Effector memory CD8-positive, alpha-beta T cell (primary cell): ENCODE results near the gene TELO2.
A peak's percentile ranks its signal among the peaks of the same experiment; 100 is the strongest.

Source experiments
- ATAC-seq: fragments of 150-1000 bp; cut with Tn5 transposase; replicated peaks from 2 replicates; pipeline ENCODE4 v1.10.0; 2021; ENCODE audit warnings: mild to moderate bottlenecking, moderate library complexity
- DNase-seq, 3 experiments: peaks; one replicate each; pipeline ENCODE4 v3.0.0; 2021
- H3K27ac Mint-ChIP-seq, 2 donors: one replicate each; pipeline ENCODE4 v1.8.0; 2022; ENCODE audit warnings: mild to moderate bottlenecking in 2 of 2, mixed read lengths in 2 of 2, moderate library complexity in 2 of 2
- H3K27me3 Mint-ChIP-seq, 2 donors: one replicate each; pipeline ENCODE4 v1.8.0; 2022; ENCODE audit warnings: mixed read lengths in 2 of 2
- H3K36me3 Mint-ChIP-seq: one replicate; pipeline ENCODE4 v1.8.0; 2022; ENCODE audit warnings: mild to moderate bottlenecking, moderate library complexity, mixed read lengths; ENCODE audit not compliant: insufficient read depth
- H3K4me1 Mint-ChIP-seq, 2 donors: one replicate each; pipeline ENCODE4 v1.8.0; 2022; ENCODE audit warnings: low read depth in 2 of 2, mixed read lengths in 2 of 2
- H3K4me3 Mint-ChIP-seq, 2 donors: one replicate each; pipeline ENCODE4 v1.8.0; 2022; ENCODE audit warnings: mild to moderate bottlenecking in 2 of 2, mixed read lengths in 2 of 2, moderate library complexity in 2 of 2
- H3K9me3 Mint-ChIP-seq, 2 donors: one replicate each; pipeline ENCODE4 v1.8.0; 2022; ENCODE audit warnings: mixed read lengths in 2 of 2

The TELO2 gene

DNA sequence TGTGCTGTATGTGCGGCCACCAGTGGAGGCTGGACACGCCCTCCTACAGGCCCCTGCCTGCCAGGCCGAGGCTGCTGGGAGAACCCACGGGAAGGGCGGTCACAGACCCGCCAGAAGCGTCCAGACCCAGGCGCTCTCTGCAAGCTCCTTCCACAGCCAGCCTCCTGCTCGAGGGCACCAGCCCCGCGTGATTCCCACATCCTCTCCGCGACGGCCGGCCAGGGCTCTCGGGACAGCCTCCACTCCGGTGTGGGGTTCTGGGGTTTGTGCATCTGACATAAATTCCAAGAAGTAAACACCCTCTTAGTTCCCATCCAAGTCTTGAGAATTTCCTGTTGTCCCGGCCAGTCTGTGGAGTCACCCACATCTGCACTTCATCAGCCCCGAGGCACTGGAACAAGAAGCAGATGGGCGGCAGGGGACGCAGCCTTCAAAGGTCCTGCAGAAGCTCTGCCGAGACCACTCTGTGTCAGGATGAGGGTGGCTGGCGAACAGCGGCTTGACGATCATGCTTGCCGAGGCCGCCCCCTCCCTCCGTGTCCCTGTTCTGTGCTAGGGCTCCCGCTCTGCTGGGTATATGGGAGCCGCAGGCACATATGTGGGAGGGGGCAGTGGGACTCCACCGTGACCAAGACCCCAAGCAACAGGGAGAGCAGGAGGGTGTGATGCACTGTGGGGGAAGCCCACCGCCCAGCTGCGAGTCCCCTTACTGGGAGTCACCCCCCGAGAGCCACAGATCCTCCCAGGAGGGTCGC lies 37.9 kb downstream of the TELO2 start:
- ATAC-seq, result no peak
- Mint-ChIP-seq H3K4me1 (peaks cover 17 to 27% of the 10 kb centered on the region in 2 donors), H3K27me3 (no peaks in the 10 kb centered on the region), H3K36me3 (peaks cover 15% of the 10 kb centered on the region), H3K4me3 (no peak overlapping the region), H3K9me3 (no peaks in the 10 kb centered on the region), H3K27ac (no peak overlapping the region)
- no peak for DNase-seq

GRCh38 chr16:1531638-1531910 lies 38.4 kb downstream of the TELO2 start:
- no peak overlapping the region for H3K4me3 Mint-ChIP-seq
- ATAC-seq, result no peak
- no peak for DNase-seq
- peaks cover 18 to 31% of the 10 kb centered on the region in 2 donors for H3K4me1 Mint-ChIP-seq
- H3K27ac Mint-ChIP-seq, result no peak overlapping the region
- H3K36me3 Mint-ChIP-seq, result peaks cover 19% of the 10 kb centered on the region
- no peaks in the 10 kb centered on the region for H3K27me3 Mint-ChIP-seq
- no peaks in the 10 kb centered on the region for H3K9me3 Mint-ChIP-seq

- ATAC-seq (no peak), DNase-seq (no peak)
- Mint-ChIP-seq H3K4me1 (peaks cover 18 to 31% of the 10 kb centered on the region in 2 donors), H3K9me3 (no peaks in the 10 kb centered on the region), H3K4me3 (peak overlapping the region in 1 of 2 donors; percentile 98), H3K36me3 (peaks cover 26% of the 10 kb centered on the region), H3K27me3 (no peaks in the 10 kb centered on the region), H3K27ac (no peak overlapping the region)
Measured at GRCh38 chr16:1532081-1532760, 39.1 kb downstream of the TELO2 start.

DNA sequence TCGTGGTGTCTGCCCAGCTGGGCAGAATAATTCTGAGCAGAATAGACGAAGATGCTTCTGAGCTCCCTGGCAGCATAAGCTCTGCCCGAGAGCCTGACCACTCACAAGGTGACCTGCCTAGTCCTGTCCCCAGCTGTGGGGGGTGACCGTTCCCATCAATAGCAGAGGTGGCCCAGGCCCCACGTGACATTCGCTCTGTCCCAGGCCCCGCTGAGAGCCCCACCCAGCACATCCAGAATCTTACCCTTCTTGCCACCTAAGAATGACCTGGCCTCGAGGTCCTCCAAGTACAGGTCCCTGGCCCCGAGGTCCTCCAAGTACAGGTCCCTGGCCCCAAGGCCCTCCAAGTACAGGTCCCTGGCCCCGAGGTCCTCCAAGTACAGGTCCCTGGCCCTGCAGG lies 39.6 kb downstream of the TELO2 start:
- Mint-ChIP-seq H3K36me3 (peaks cover 31% of the 10 kb centered on the region), H3K4me3 (peak overlapping the region; percentile 98), H3K27me3 (no peaks in the 10 kb centered on the region), H3K4me1 (peaks cover 20 to 35% of the 10 kb centered on the region in 2 donors), H3K27ac (peak overlapping the region; percentile 93 to 94), H3K9me3 (no peaks in the 10 kb centered on the region)
- no peak for DNase-seq
- no peak for ATAC-seq

DNA sequence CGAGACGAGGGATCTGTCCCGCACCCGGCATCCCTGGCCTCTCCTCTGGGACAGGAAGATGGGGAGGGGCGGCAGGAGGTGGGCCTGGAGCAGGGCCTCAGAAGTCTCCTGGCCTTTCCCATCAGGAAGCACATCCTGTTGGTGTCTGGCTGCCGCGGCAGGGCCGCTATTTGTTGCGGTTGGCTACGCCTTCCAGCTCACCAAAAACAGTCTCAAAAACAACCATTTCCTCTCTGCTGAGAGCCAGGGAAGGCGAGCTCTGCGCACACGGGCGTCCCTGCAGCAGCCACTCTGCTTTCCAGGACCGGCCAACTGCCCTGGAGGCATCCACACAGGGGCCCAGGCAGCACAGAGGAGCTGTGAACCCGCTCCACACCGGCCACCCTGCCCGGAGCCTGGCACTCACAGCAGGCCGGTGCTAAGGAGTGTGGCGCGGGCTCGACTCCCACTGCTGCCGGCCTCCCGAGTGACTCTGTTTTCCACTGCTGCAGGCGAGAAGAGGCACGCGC lies 40.3 kb downstream of the TELO2 start, which contains the start of gene TMEM204:
Gene TMEM204, plus strand, starts transcription at position 224 of the 509 bp plus-strand sequence. CDS start 610 bp downstream, outside the sequence.
- DNase-seq (peak in 1 of 3 experiments; percentile 10), ATAC-seq (peak; percentile 52)
- H3K27me3 Mint-ChIP-seq, result no peaks in the 10 kb centered on the region
- no peaks in the 10 kb centered on the region for H3K9me3 Mint-ChIP-seq
- peak within 1 kb of the TSS; percentile 98 for H3K4me3 Mint-ChIP-seq
- H3K27ac Mint-ChIP-seq, result peak within 1 kb of the TSS; percentile 93 to 94
- H3K4me1 Mint-ChIP-seq, result peaks cover 27 to 43% of the 10 kb centered on the region in 2 donors
- H3K36me3 Mint-ChIP-seq, result peaks cover 36% of the 10 kb centered on the region

- DNase-seq (no peak), ATAC-seq (peak; percentile 15)
- Mint-ChIP-seq H3K36me3 (peaks cover 39% of the 10 kb centered on the region), H3K27ac (peak overlapping the region; percentile 93 to 94), H3K4me1 (peaks cover 28 to 49% of the 10 kb centered on the region in 2 donors), H3K27me3 (no peaks in the 10 kb centered on the region), H3K9me3 (no peaks in the 10 kb centered on the region), H3K4me3 (peak overlapping the region; percentile 98)
Measured at GRCh38 chr16:1534021-1535020, 41.2 kb downstream of the TELO2 start.

GRCh38 chr16:1535391-1536291 lies 42.5 kb downstream of the TELO2 start:
- Mint-ChIP-seq H3K36me3 (peaks cover 49% of the 10 kb centered on the region), H3K9me3 (no peaks in the 10 kb centered on the region), H3K27me3 (no peaks in the 10 kb centered on the region), H3K4me3 (peak overlapping the region; percentile 98), H3K27ac (peak overlapping the region; percentile 93 to 94), H3K4me1 (peaks cover 32 to 51% of the 10 kb centered on the region in 2 donors)
- ATAC-seq, result peak; percentile 41
- DNase-seq, result peak in 1 of 3 experiments; percentile 19

DNA sequence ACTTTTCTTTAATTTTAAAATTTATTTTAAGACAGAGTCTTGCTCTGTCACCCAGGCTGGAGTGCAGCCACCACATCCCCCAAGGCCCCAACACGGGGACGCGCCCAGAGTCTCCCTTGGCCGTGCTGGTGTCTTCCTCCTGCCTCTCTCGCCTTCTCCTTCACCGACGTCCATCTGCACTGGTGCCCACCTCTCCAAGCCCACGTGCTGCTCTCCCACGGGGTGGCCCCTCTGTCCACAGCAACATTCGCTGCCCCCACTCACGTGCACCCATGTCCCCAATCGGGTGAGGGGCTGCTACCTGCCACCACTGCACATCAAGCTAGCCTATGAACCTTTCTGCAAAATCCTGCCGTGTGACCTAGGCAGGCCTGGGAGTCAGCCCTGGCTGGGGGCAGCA lies 43.4 kb downstream of the TELO2 start:
- ATAC-seq (no peak), DNase-seq (no peak)
- no peaks in the 10 kb centered on the region for H3K9me3 Mint-ChIP-seq
- H3K27ac Mint-ChIP-seq, result peak overlapping the region; percentile 81 to 94
- H3K4me3 Mint-ChIP-seq, result peak overlapping the region; percentile 98
- H3K4me1 Mint-ChIP-seq, result peaks cover 32 to 50% of the 10 kb centered on the region in 2 donors
- peaks cover 56% of the 10 kb centered on the region for H3K36me3 Mint-ChIP-seq
- no peaks in the 10 kb centered on the region for H3K27me3 Mint-ChIP-seq

GRCh38 chr16:1537138-1537577 lies 44.0 kb downstream of the TELO2 start:
- no peak for ATAC-seq
- peak overlapping the region; percentile 81 to 86 for H3K27ac Mint-ChIP-seq
- H3K4me3 Mint-ChIP-seq, result peak overlapping the region; percentile 98
- H3K36me3 Mint-ChIP-seq, result peaks cover 56% of the 10 kb centered on the region
- H3K4me1 Mint-ChIP-seq, result peaks cover 32 to 52% of the 10 kb centered on the region in 2 donors
- H3K27me3 Mint-ChIP-seq, result no peaks in the 10 kb centered on the region
- no peak for DNase-seq
- H3K9me3 Mint-ChIP-seq, result no peaks in the 10 kb centered on the region

DNA sequence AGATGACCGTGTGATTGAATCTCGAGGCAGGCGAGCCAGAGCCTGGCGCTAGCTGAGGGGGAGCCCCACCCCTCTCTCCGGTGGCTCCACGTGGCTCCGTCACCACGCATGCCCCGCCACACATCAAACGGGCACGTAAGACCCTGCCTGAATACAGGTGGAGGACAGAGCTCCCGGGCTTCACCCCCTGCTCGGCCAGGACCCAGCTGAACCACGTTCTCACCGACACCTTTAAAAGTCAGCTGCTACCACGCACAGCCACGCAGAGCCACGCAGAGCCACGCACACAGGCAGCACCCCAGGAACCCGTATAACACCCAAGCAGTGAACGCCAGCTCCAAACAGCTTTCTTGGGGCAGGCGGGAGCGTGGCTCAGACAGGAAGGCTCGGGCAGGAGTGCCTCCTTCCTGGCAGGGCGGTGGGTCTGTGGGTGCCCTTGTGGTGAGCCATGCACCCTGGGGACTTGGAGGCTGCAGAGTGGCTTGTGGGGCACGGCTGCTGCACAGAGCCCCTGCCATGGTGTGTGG lies 44.7 kb downstream of the TELO2 start:
- Mint-ChIP-seq H3K36me3 (peaks cover 56% of the 10 kb centered on the region), H3K27me3 (no peaks in the 10 kb centered on the region)

DNA sequence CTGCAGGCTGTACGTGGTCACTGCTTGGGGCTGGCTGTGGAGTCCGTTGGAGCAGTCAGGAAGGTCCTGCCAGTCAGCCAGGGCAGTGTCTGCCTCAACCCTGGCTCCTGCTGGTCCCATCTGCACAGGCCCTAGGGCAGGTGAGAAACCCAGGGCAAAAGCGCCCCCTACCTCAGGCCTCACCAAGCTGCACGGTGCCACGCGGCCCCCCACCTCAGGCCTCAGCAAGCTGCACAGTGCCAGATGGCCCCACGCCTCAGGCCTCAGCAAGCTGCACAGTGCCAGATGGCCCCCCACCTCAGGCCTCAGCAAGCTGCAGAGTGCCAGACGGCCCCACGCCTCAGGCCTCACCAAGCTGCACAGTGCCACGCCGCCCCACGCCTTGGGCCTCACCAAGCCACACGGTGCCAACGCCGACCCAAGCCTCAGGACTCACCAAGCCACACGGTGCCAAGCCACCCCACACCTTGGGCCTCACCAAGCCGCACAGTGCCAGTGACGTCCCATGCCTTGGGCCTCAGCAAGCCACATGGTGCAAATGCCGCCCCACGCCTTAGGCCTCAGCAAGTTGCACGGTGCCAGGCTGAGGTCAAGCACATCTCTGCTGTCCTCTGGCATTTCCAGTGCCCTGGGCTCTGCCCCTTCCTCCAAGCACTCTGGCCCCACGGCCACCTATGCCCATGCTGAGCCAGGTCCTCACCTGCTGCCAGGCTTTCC lies 45.8 kb downstream of the TELO2 start:
- Mint-ChIP-seq H3K4me3 (peak overlapping the region in 1 of 2 donors; percentile 98), H3K9me3 (no peaks in the 10 kb centered on the region), H3K27ac (peak overlapping the region in 1 of 2 donors; percentile 86), H3K4me1 (peaks cover 40 to 58% of the 10 kb centered on the region in 2 donors), H3K27me3 (no peaks in the 10 kb centered on the region), H3K36me3 (peaks cover 50% of the 10 kb centered on the region)
- ATAC-seq (no peak), DNase-seq (no peak)

More for the DNA sequence above, 44.7 kb downstream of the TELO2 start:
- peak overlapping the region; percentile 98 for H3K4me3 Mint-ChIP-seq
- peak overlapping the region; percentile 81 to 86 for H3K27ac Mint-ChIP-seq
- ATAC-seq, result peak; percentile 62
- peak in 2 of 3 experiments; percentile 24 to 29 for DNase-seq
- peaks cover 33 to 57% of the 10 kb centered on the region in 2 donors for H3K4me1 Mint-ChIP-seq
- no peaks in the 10 kb centered on the region for H3K9me3 Mint-ChIP-seq
